Smooth muscle cell (in vitro differentiated cells): ENCODE data around the gene CCDC9. TPM values are rescaled to one million over a fixed set of nuclear protein-coding genes. Genes with fewer than 3 reads are reported as not detected.

Experiments
- DNase-seq: peaks from one replicate; lab custom pipeline; 2025; ENCODE audit not compliant: unreplicated experiment; lab: John Stamatoyannopoulos, UW
- H2AFZ ChIP-seq: fragments of 200-600 bp; sonication (generic); 2 replicates; pipeline ENCODE4 v1.6.0; 2016; ENCODE audit warnings: antibody characterized with exemption, low read depth, mild to moderate bottlenecking
- H3F3A ChIP-seq: fragments of 200-600 bp; sonication (generic); 2 replicates; pipeline ENCODE4 v1.6.0; 2017; ENCODE audit warnings: antibody characterized with exemption, low read depth
- H3K27ac ChIP-seq: fragments of 200-600 bp; sonication (generic); 2 replicates; pipeline ENCODE4 v1.5.1; 2016; ENCODE audit warnings: low read depth, mild to moderate bottlenecking
- H3K27me3 ChIP-seq: fragments of 200-600 bp; sonication (generic); 2 replicates; pipeline ENCODE4 v1.6.1; 2016; ENCODE audit warnings: low read depth, mild to moderate bottlenecking
- H3K36me3 ChIP-seq: fragments of 200-600 bp; sonication (generic); 2 replicates; pipeline ENCODE4 v1.5.1; 2016; ENCODE audit warnings: low read depth
- H3K4me1 ChIP-seq: fragments of 200-600 bp; sonication (generic); 2 replicates; pipeline ENCODE4 v1.5.1; 2016; ENCODE audit warnings: low read depth
- H3K4me2 ChIP-seq: fragments of 200-600 bp; sonication (generic); 2 replicates; pipeline ENCODE4 v1.6.0; 2016; ENCODE audit warnings: mild to moderate bottlenecking
- H3K4me3 ChIP-seq: fragments of 200-600 bp; sonication (generic); 2 replicates; pipeline ENCODE4 v1.5.1; 2016; ENCODE audit warnings: mild to moderate bottlenecking
- H3K79me2 ChIP-seq: fragments of 200-600 bp; sonication (generic); 2 replicates; pipeline ENCODE4 v1.6.0; 2016; ENCODE audit warnings: low read depth, mild to moderate bottlenecking
- H3K9ac ChIP-seq: fragments of 200-600 bp; sonication (generic); 2 replicates; pipeline ENCODE4 v1.6.0; 2016; ENCODE audit warnings: low read depth
- H3K9me3 ChIP-seq: fragments of 200-600 bp; sonication (generic); replicated peaks from 2 replicates; pipeline ENCODE4 v1.5.1; 2016; ENCODE audit warnings: low read depth
- H4K20me1 ChIP-seq: fragments of 200-600 bp; sonication (generic); 2 replicates; pipeline ENCODE4 v1.6.0; 2016; ENCODE audit warnings: low read depth
- WGBS: methylation state at CpG from one replicate; pipeline ENCODE4 v1.1.7; 2016; ENCODE audit warnings: low lambda C conversion rate; 5-methylcytosine and 5-hydroxymethylcytosine counted together
- polyA plus RNA-seq: library from polyadenylated mRNA; unstranded; fragments of >200 nt; fragmentation: Nextera tagmentation; extraction: Ambion mirVana; gene quantifications from 2 replicates; pipeline ENCODE4 v1.2.1, GENCODE V29; 2016
- total RNA-seq: library from RNA; depleted of rRNA; stranded (reverse); fragments of >200 nt; gene quantifications from 2 replicates; pipeline ENCODE4 v1.2.3, GENCODE V29; 2014
- TF ChIP-seq, protein P1 (sequence below): fragments of 200-600 bp; sonication (generic); IDR thresholded peaks from 2 replicates; pipeline ENCODE4 v1.5.1; 2017; ENCODE audit warnings: borderline replicate concordance, mild to moderate bottlenecking, antibody characterized with exemption; ENCODE audit not compliant: insufficient read depth, poor library complexity, severe bottlenecking

Gene CCDC9
- total and polyA plus RNA-seq, 2 experiments from 2014 or later = 6.4 to 12.7 TPM

DNA sequence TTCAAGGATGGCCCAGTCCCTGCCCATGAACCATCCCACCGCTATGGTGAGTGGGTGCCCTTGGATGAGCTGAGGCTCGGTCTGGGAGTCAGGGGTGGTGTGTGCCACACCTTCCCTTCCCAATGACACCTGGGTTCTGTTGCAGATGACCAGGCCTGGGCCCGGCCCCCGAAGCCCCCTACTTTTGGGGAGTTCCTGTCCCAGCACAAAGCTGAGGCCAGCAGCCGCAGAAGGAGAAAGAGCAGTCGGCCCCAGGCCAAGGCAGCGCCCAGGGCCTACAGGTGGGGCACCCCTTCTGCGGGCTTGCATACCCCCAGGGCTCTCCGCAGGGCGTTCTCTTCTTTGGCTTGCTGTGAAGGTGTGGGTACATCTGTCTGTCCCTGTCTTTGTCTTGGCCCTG lies 14.1 kb downstream of the CCDC9 start:
- TF ChIP-seq, protein P1, sequence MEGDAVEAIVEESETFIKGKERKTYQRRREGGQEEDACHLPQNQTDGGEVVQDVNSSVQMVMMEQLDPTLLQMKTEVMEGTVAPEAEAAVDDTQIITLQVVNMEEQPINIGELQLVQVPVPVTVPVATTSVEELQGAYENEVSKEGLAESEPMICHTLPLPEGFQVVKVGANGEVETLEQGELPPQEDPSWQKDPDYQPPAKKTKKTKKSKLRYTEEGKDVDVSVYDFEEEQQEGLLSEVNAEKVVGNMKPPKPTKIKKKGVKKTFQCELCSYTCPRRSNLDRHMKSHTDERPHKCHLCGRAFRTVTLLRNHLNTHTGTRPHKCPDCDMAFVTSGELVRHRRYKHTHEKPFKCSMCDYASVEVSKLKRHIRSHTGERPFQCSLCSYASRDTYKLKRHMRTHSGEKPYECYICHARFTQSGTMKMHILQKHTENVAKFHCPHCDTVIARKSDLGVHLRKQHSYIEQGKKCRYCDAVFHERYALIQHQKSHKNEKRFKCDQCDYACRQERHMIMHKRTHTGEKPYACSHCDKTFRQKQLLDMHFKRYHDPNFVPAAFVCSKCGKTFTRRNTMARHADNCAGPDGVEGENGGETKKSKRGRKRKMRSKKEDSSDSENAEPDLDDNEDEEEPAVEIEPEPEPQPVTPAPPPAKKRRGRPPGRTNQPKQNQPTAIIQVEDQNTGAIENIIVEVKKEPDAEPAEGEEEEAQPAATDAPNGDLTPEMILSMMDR = no peak
- DNase-seq = no peak

DNA sequence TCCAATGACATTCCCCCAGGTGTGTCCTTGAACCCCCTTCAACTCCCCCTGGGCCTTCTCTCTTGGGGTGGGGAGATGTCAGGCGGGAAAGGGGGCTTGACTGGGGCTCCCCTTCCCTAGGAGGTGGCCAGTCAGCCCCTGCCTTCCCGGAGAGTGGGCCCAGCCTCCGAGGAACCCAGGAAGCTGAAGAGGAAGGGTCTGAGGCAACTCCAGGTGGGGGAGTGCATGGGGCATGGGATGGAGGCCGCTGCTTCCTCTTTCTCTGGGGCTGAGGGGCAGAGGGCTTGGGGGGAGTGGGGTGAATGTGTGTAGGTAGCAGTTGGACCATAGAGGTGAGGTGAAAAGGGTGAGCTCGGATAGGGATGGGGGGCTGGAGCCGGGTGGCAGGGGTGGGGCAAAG lies 15.6 kb downstream of the CCDC9 start:
- no peak overlapping the region for H3K4me2 ChIP-seq
- H3K36me3 ChIP-seq = no peaks in the 10 kb centered on the region
- no peak for DNase-seq
- no peak overlapping the region for H3K4me3 ChIP-seq
- WGBS = 94% methylated on average over 5 of the region's 6 CpGs
- H4K20me1 ChIP-seq = peaks cover 31% of the 10 kb centered on the region
- TF ChIP-seq, protein P1 = no peak
- H3K27me3 ChIP-seq = no peaks in the 10 kb centered on the region
- H3K27ac ChIP-seq = peak overlapping the region; percentile 96
- no peaks in the 10 kb centered on the region for H3K9me3 ChIP-seq
- no peaks in the 10 kb centered on the region for H3K79me2 ChIP-seq
- no peak overlapping the region for H3K9ac ChIP-seq
- peaks cover 19% of the 10 kb centered on the region for H3K4me1 ChIP-seq
- no peak overlapping the region for H2AFZ ChIP-seq
- peaks cover 26% of the 10 kb centered on the region for H3F3A ChIP-seq

More for the DNA sequence above, 14.1 kb downstream of the CCDC9 start:
- Histone ChIP-seq H2AFZ (no peak overlapping the region), H3K4me3 (no peak overlapping the region), H3K4me2 (no peak overlapping the region), H4K20me1 (peaks cover 31% of the 10 kb centered on the region), H3K4me1 (peaks cover 15% of the 10 kb centered on the region), H3K79me2 (no peaks in the 10 kb centered on the region), H3F3A (peaks cover 23% of the 10 kb centered on the region), H3K36me3 (peaks cover under 1% of the 10 kb centered on the region), H3K27ac (no peak overlapping the region), H3K9ac (no peak overlapping the region), H3K27me3 (no peaks in the 10 kb centered on the region), H3K9me3 (no peaks in the 10 kb centered on the region)
- WGBS = 93% methylated on average over 10 of the region's 10 CpGs

GRCh38 chr19:47272448-47273312 lies 16.4 kb downstream of the CCDC9 start:
- Histone ChIP-seq H3K4me1 (peaks cover 19% of the 10 kb centered on the region), H3K27me3 (no peaks in the 10 kb centered on the region), H4K20me1 (peaks cover 24% of the 10 kb centered on the region), H3K79me2 (no peaks in the 10 kb centered on the region), H3K4me2 (peak overlapping the region; percentile 96), H3K27ac (peak overlapping the region; percentile 96), H3K36me3 (no peaks in the 10 kb centered on the region), H2AFZ (no peak overlapping the region), H3K4me3 (peak overlapping the region; percentile 76), H3K9ac (peak overlapping the region; percentile 89), H3F3A (peaks cover 26% of the 10 kb centered on the region), H3K9me3 (no peaks in the 10 kb centered on the region)
- DNase-seq = no peak
- TF ChIP-seq, protein P1 = no peak
- WGBS = 22% methylated on average over 40 of the region's 42 CpGs
